ENCODE measurements around the gene JUND. TPM values are rescaled to one million over a fixed set of nuclear protein-coding genes. Genes with fewer than 3 reads are reported as not detected.
A peak's percentile ranks its signal among the peaks of the same experiment; 100 is the strongest.

Gene JUND
- total RNA-seq, 2 donors from 2014 or later, result 177 to 324 TPM

DNA sequence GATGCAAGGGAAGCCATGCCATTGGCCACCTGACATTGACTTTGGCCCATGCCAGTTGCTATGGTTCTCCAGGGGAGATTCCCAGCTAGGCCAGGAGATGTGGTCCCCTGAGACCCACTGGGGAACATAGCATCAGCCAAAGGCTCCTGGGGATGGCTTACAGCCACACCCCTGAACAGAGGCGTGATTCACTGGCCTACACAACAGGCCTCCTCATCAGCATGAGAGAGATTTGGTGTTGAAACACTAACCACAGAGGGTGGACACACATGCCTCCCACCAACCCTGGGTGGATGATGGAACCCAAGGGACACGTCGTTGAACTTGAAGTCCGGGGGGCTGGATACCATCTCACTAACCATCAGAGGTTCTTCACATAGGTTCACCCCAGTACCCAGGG, 21.5 kb downstream of the JUND start:
- Mint-ChIP-seq H3K27ac (no peak overlapping the region), H3K9me3 (no peaks in the 10 kb centered on the region), H3K4me1 (no peaks in the 10 kb centered on the region), H3K4me3 (no peak overlapping the region), H3K27me3 (no peaks in the 10 kb centered on the region), H3K36me3 (ENCODE audit: low read depth) (no peaks in the 10 kb centered on the region)
- ATAC-seq (replicated peaks), result no peak

DNA sequence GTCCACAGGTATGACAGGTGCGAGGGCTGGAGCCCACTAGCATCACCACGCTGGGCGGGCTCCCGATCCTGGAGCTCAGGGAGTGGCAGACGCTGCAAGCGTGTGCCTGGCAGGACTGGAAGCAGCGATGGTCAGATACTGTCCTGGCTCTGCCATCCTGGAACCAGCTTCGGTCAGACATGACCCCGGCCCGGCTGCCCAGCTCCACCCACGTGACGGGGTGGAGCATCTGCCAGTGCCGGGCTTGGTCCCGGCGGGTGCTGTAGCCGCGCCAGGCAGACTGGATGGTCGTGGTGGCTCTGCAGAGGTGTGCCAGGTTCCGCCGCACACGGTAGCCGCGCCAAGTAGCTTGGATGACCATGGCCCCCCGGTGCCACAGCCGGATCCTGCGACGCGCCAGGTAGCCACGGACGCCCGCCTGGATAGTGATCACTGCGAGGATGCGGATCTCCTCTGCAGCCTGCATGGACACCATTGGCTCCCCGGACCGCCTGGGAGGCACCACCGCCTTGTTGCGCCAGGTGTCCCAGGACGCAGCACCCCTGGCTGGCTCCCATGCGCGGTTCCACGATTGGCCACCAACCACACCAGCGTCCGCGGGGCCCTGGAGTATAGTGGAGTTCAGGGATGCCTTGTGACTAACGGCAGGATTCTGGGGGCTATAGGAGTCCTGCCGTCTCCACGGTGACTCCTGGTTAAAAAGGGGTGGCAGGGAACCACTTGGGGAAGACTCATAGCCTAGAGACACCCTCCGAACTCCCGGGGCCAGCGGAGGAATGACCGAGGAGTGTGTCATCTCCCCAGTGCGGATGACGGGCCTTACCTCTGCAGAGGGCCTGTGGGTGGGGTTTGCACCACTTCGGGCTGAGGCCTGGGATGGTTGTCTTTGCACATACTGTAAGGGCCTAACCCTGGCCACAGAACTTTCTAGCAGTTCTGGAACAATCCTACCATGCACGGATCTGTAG, 23.6 kb downstream of the JUND start:
- H3K27me3 Mint-ChIP-seq, result peaks cover 3% of the 10 kb centered on the region
- H3K27ac Mint-ChIP-seq, result no peak overlapping the region
- H3K4me1 Mint-ChIP-seq, result no peaks in the 10 kb centered on the region
- H3K36me3 Mint-ChIP-seq (ENCODE audit: low read depth), result no peaks in the 10 kb centered on the region
- no peak overlapping the region for H3K4me3 Mint-ChIP-seq
- no peaks in the 10 kb centered on the region for H3K9me3 Mint-ChIP-seq
- no peak for ATAC-seq (replicated peaks)

DNA sequence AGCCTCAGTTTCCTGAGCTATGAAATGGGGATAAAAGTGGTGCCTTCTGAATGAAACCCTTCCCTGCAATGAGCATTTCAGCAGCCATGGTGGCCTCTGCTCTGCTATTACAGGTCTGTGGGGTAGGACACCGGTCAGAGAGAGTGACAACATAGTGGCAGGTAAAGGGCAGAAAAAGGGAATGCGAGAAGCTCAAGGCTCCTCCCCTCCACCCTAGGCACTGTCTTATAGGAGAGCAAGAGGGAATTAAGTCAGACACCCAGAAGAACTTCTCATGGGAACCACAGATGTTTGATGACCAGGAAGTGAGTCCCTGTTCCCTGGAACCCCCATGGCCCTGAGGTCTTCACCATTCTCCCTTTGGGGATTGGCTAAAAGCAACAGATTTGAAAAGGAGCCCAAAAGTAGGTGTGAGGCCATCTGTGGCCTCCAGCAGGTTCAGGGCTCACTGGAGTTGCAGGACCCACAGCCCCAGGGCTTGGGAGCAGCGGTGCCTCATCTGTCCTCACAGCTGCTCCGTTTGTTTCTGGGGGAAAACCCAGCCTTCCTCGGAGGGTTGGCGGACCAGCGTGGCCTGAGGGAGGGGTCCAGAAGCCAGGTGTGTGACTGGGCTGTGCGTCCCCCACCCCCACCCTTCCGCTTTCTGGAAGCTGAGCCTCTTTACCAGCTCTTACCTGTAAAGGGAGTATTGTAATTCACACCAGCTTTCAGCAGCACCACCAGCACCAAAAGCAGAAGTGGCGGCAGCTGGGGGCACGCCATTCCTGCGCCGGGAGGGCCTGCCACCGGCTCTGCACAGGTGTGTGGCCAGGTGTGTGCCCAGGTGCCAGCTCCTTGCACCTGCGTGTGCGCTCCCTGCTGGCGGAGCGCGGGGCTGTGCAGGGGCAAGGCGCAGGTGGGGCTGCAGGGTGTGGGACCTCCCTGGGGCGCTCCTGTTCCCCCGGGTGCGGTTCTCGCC, 26.6 kb downstream of the JUND start:
- H3K4me3 Mint-ChIP-seq, result no peak overlapping the region
- H3K27me3 Mint-ChIP-seq, result peaks cover 6% of the 10 kb centered on the region
- H3K27ac Mint-ChIP-seq, result no peak overlapping the region
- H3K36me3 Mint-ChIP-seq (ENCODE audit: low read depth), result no peaks in the 10 kb centered on the region
- ATAC-seq (replicated peaks), result no peak
- H3K9me3 Mint-ChIP-seq, result no peaks in the 10 kb centered on the region
- no peaks in the 10 kb centered on the region for H3K4me1 Mint-ChIP-seq

DNA sequence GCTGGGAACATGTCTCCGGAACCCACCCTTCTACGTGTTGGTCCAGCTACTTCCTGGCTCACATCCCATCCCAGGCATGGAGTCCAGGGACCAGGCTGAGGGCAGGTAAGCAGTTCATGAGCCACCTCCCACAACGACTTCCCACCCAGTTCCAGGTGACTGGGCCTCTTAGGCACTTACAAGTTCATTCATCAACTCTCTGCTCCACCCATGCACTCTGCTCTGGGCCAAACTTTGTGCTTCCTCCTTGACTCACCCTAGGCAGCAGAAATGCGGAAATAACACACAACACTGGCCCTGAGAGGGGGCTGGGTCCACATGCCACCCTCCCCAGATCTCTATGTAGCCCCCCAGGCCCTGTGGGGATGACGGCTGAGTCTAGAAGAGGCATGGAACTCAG, 27.7 kb downstream of the JUND start:
- Mint-ChIP-seq H3K4me1 (no peaks in the 10 kb centered on the region), H3K9me3 (no peaks in the 10 kb centered on the region), H3K36me3 (ENCODE audit: low read depth) (no peaks in the 10 kb centered on the region), H3K27me3 (peaks cover 6% of the 10 kb centered on the region), H3K27ac (no peak overlapping the region), H3K4me3 (no peak overlapping the region)
- no peak for ATAC-seq (replicated peaks)

DNA sequence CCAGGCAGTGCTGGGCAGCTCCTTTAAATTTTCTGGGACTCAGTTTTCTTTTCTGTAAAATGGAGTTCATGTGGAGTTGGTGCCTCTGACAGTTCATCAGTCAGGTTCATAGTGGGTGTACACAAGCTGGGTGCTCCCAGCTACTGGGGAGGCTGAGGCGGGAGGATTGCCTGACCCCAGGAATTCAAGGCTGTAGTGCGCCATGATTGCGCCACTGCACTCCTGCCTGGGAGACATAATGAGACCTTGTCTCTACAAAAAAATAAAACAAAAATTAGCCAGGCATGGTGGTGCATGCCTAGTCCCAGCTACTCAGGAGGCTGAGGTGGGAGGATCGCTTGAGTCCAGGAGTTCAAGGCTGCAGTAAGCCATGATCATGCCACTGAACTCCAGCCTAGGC, 28.3 kb downstream of the JUND start:
- H3K4me1 Mint-ChIP-seq, result no peaks in the 10 kb centered on the region
- no peaks in the 10 kb centered on the region for H3K36me3 Mint-ChIP-seq (ENCODE audit: low read depth)
- peaks cover 6% of the 10 kb centered on the region for H3K27me3 Mint-ChIP-seq
- no peaks in the 10 kb centered on the region for H3K9me3 Mint-ChIP-seq
- no peak overlapping the region for H3K27ac Mint-ChIP-seq
- no peak for ATAC-seq (replicated peaks)
- H3K4me3 Mint-ChIP-seq, result no peak overlapping the region

DNA sequence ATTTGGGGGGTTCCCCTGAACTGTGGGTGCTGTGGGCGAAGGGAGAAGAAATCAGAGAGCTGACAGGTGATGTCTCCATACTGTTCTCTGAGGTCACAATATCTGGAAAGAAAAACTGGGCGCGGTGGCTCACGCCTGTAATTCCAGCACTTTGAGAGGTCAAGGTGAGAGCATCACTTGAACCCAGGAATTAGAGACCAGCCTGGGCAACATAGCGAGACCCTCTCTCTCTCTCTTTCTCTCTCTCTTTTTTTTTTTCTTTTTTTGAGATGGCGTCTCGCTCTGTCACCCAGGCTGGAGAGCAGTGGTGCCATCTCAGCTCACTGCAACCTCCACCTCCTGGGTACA, 29.1 kb downstream of the JUND start:
- no peaks in the 10 kb centered on the region for H3K9me3 Mint-ChIP-seq

DNA sequence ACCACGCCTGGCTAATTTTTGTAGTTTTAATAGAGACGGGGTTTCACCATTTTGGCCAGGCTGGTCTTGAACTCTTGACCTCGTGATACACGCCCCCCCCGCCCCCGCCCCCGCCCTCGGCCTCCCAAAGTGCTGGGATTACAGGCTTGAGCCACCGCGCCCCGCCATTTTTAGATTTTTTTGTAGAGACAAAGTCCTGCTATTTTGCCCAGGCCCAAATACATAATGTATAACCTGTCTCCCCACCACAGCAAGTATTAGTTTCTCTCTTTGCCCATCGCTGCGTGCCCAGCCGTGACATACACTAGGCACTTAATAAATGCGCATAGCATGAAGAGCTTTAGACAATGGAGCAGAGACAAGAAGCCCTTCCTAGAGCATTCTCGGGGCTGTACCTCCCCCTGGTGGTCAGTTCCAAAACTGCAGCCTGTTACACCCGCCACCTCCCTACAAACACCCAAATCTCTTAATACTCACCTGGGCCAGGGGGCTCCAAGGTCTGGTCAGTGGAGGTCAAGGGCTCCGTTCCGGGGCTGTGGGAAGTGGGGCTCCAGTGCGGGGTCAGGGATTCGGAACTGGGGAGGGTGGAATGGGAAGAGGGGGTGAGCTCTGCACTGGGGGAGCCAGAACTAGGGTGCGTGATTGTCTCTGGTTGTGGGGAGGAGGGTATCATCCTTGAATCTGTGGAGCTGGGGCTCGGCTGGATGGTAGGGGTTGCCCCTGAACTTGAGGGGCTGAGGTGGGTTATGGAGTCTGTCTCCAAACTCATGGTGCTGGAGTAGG, 29.6 kb downstream of the JUND start:
- H3K4me1 Mint-ChIP-seq, result no peaks in the 10 kb centered on the region
- H3K27me3 Mint-ChIP-seq, result peaks cover 6% of the 10 kb centered on the region
- H3K27ac Mint-ChIP-seq, result no peak overlapping the region
- no peak overlapping the region for H3K4me3 Mint-ChIP-seq
- no peaks in the 10 kb centered on the region for H3K36me3 Mint-ChIP-seq (ENCODE audit: low read depth)
- peak; percentile 91 for ATAC-seq (replicated peaks)
- H3K9me3 Mint-ChIP-seq, result no peaks in the 10 kb centered on the region

More for the DNA sequence above, 29.1 kb downstream of the JUND start:
- no peaks in the 10 kb centered on the region for H3K36me3 Mint-ChIP-seq (ENCODE audit: low read depth)
- no peak overlapping the region for H3K4me3 Mint-ChIP-seq
- peaks cover 6% of the 10 kb centered on the region for H3K27me3 Mint-ChIP-seq
- ATAC-seq (replicated peaks), result no peak
- no peak overlapping the region for H3K27ac Mint-ChIP-seq
- no peaks in the 10 kb centered on the region for H3K4me1 Mint-ChIP-seq

DNA sequence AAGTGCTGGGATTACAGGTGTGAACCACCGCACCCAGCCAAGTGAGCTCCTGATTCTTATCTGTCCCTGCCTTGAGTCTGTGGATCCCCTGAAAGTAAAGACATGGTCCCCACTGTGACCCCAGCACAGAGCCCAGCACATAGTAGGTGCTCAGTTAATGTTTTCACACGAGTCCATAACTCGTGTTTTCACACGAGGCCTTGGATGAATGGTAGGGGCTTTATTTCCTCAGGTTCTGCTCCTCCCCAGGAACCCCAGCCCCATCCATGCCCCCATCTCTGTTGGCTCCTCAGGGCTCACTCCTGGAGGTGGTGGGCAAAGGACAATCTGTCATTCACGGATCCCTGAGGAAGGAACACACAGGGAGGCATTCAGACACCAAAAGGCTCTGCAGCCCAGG, 31.6 kb downstream of the JUND start:
- H3K4me1 Mint-ChIP-seq, result no peaks in the 10 kb centered on the region
- no peak overlapping the region for H3K4me3 Mint-ChIP-seq
- ATAC-seq (replicated peaks), result no peak
- no peaks in the 10 kb centered on the region for H3K36me3 Mint-ChIP-seq (ENCODE audit: low read depth)
- H3K27ac Mint-ChIP-seq, result no peak overlapping the region
- H3K9me3 Mint-ChIP-seq, result no peaks in the 10 kb centered on the region
- H3K27me3 Mint-ChIP-seq, result peaks cover 6% of the 10 kb centered on the region

DNA sequence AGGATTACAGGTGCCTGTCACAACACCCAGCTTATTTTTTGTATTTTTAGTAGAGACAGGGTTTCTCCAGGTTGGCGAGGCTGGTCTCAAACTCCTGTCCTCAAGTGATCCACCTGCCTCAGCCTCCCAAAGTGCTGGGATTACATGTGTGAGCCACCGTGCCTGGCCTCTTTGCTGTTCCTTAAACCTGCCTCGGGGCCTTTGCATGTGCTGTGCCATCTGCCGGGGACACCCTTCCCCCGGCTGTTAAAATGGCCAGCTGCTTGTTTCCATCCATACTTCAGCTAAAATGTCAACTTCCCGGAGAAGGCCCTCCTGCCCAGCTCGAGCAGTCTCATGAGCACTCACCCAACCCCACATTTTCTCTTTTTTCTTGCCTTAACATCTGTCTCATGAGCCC, 36.1 kb downstream of the JUND start:
- Mint-ChIP-seq H3K9me3 (no peaks in the 10 kb centered on the region), H3K36me3 (ENCODE audit: low read depth) (no peaks in the 10 kb centered on the region), H3K27ac (no peak overlapping the region), H3K4me1 (no peaks in the 10 kb centered on the region), H3K4me3 (no peak overlapping the region), H3K27me3 (no peaks in the 10 kb centered on the region)
- no peak for ATAC-seq (replicated peaks)

DNA sequence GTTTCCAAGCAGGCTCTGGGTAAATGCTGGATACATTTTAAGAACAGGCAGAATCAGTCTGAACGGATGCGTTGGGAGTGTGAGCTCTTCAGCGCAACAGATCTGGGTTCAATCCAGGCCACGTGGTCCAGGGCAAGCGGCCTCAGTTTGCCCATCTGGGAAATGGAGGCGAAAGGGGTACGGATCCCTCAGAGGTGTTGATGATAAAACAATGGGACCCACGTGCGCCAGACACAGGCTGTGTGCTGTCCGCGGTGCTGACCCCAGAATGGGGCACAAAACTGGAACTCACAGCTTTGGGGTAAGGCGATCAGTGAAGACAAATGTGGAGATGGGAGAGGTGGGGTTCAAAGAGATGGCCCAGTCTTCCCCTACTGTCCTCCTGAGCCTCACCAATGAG, 42.1 kb downstream of the JUND start:
- no peak for ATAC-seq (replicated peaks)
- H3K27ac Mint-ChIP-seq, result no peak overlapping the region
- H3K36me3 Mint-ChIP-seq (ENCODE audit: low read depth), result no peaks in the 10 kb centered on the region
- H3K9me3 Mint-ChIP-seq, result no peaks in the 10 kb centered on the region
- peaks cover 17% of the 10 kb centered on the region for H3K27me3 Mint-ChIP-seq
- no peaks in the 10 kb centered on the region for H3K4me1 Mint-ChIP-seq
- H3K4me3 Mint-ChIP-seq, result no peak overlapping the region

DNA sequence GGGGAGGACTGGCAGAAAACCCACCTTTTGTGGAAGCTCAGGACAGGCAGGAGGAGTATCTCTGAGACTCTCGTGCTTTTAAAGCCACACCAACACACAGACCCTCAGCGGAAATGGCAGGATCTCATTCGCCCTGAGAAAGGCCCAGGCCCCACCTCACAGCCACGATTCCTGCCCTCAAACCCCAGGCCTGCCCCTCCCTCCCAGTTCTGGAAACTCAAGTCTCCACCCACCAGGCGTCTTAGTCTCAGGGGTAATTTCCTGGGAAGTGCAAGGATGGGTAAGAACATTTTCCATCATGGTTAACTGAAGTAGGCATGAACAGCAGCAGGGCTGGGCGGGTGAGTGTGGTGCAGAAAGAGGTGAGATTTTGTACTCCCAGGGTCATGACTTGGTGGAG, 47.2 kb downstream of the JUND start:
- Mint-ChIP-seq H3K4me3 (no peak overlapping the region), H3K36me3 (ENCODE audit: low read depth) (no peaks in the 10 kb centered on the region), H3K4me1 (peaks cover 4% of the 10 kb centered on the region), H3K27me3 (peaks cover 51% of the 10 kb centered on the region), H3K9me3 (peaks cover 5% of the 10 kb centered on the region), H3K27ac (no peak overlapping the region)
- no peak for ATAC-seq (replicated peaks)

DNA sequence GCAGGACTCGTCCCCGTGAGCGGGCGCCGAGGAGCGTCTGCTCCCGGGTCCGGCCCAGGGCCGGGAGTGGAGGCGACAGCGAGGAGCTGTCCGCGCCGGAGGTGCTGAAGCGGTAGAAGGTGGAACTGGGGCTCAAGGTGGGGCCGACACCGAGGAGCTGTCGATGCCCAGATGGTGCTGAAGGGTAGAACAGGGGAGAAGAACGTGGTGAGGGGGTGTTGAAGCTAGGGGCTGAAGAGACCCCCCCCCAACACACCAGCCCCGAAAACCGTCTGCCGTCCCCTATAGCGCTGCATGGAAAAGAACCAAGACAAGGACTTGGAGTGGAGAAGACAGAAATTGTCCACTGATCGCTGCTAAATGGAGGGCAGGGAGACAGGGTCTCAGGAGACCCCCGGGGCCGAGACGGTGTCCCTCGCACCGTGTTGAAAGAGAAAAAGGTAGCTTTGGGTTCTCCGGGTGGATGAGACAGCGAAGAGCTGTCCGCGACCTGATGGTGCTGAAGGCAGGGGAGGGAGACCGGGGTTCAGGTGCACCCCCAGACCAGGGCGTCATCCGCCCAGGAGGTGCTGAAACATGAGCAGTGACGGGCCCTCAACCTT, 48.1 kb downstream of the JUND start:
- H3K4me3 Mint-ChIP-seq, result no peak overlapping the region
- H3K9me3 Mint-ChIP-seq, result peaks cover 5% of the 10 kb centered on the region
- H3K27me3 Mint-ChIP-seq, result peaks cover 47% of the 10 kb centered on the region
- H3K27ac Mint-ChIP-seq, result no peak overlapping the region
- ATAC-seq (replicated peaks), result no peak
- H3K36me3 Mint-ChIP-seq (ENCODE audit: low read depth), result no peaks in the 10 kb centered on the region
- H3K4me1 Mint-ChIP-seq, result peaks cover 4% of the 10 kb centered on the region

DNA sequence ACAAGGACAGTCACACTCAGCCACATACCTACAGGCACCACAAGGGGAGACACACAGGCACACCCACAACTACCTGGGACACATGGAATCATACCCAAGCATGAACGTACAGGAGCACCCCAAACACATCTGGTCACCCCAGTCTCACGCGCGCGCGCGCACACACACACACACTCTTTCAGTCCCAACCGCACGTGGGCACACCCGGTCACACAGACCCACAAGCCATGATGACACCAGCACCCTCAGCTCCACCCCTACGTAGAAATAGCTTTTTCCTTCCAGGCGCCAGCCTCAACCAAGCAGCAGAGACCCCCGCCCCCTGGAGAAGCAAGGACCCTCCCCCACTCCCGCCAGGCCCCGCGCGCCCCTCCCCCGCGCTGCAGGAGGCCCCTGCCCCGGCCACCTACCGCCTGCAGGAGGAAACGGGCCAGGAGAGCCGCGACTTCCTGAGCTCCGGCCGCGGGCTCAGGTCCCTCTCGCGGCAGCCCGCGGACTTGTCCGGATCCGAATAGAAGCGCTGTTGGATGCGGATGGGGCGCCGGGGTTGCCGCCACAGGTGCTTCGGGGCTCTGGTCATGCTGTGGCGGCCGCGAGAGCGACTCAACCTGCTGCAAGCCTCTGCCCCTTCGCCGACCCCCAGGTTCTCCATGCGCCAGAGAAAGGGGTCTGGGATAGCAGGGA, 48.7 kb downstream of the JUND start:
- Mint-ChIP-seq H3K4me1 (peaks cover 4% of the 10 kb centered on the region), H3K27me3 (peaks cover 52% of the 10 kb centered on the region), H3K36me3 (ENCODE audit: low read depth) (no peaks in the 10 kb centered on the region), H3K27ac (no peak overlapping the region), H3K9me3 (peaks cover 5% of the 10 kb centered on the region), H3K4me3 (peak overlapping the region; percentile 39)
- ATAC-seq (replicated peaks), result peak; percentile 77

Measured in activated T-helper 17 cell treated with anti-CD3 and anti-CD28 coated beads, Interleukin-2, amount 50 U/mL, for 72 hours (primary cell).